ENCODE data around the gene KLRC4. TPM values are rescaled to one million over a fixed set of nuclear protein-coding genes. Genes with fewer than 3 reads are reported as not detected.
A peak's percentile ranks its signal among the peaks of the same experiment; 100 is the strongest.

Gene KLRC4
- total RNA-seq, 4 donors from 2014 or later, result not detected

DNA sequence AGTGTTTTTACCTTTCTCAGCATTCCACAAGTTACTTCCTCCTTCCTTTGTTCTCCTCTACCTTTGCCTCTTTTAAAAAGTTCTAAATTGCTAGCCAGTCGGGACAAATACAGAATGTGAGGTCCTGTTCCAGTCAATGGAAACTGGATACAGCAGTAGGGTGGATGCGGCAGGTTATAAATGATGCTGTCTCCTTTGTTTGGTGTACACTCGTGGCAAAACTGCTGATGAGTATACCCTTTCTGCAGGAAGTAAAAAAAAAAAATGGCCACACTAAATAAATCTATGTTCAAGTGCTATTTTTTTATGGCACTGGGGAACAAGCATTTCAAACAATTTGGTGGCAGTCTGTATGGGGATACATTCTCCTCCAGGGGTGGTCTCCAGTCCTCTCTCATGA is 47.2 kb downstream of the KLRC4 start:
- Histone ChIP-seq H3K27me3 (no peaks in the 10 kb centered on the region), H3K4me3 (no peak overlapping the region), H3K27ac (no peak overlapping the region), H3K4me1 (peaks cover 6 to 36% of the 10 kb centered on the region in 2 donors), H3K36me3 (no peaks in the 10 kb centered on the region), H3K9me3 (no peaks in the 10 kb centered on the region)
- intact Hi-C loops (cut with DNase I; ENCODE audit: low total_unique reads), result loop anchor here (10.0 kb wide), 1 partner anchor 362 kb away; the partner anchor contains the start of gene YBX3
- DNase-seq, result no peak
- in situ Hi-C loops (cut with MboI; ENCODE audit: low sequenced_read_pairs in 4 of 4), result no loop called here
- no peak for ATAC-seq
- TF ChIP-seq POLR2A (IDR thresholded peaks at IDR 0.05), result no peak
- TF ChIP-seq, protein P1, sequence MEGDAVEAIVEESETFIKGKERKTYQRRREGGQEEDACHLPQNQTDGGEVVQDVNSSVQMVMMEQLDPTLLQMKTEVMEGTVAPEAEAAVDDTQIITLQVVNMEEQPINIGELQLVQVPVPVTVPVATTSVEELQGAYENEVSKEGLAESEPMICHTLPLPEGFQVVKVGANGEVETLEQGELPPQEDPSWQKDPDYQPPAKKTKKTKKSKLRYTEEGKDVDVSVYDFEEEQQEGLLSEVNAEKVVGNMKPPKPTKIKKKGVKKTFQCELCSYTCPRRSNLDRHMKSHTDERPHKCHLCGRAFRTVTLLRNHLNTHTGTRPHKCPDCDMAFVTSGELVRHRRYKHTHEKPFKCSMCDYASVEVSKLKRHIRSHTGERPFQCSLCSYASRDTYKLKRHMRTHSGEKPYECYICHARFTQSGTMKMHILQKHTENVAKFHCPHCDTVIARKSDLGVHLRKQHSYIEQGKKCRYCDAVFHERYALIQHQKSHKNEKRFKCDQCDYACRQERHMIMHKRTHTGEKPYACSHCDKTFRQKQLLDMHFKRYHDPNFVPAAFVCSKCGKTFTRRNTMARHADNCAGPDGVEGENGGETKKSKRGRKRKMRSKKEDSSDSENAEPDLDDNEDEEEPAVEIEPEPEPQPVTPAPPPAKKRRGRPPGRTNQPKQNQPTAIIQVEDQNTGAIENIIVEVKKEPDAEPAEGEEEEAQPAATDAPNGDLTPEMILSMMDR (IDR thresholded peaks at IDR 0.05 in 4 of 5, conservative IDR thresholded peaks at IDR 0.05 in 1 of 5), result no peak

DNA sequence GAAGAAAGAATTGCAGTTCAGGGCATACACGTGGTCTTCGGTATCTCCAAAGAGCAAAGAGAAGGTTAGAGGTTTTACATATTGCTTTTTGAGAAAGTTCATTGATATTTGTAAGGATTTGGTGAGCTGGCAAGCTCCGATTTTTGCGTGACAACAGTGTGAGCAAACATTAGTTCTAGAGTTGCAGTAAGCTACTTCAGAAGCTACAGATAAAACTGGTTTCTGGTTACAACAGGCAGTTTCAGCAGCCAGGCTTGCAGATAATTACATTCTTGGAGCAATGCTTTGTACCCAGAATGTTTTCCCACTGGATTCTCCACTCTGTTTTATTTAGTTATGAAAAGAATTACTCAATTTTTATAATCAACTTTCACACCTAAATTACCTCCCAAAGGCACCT is 47.9 kb downstream of the KLRC4 start:
- H3K36me3 ChIP-seq, result no peaks in the 10 kb centered on the region
- TF ChIP-seq, protein P1 (IDR thresholded peaks at IDR 0.05 in 4 of 5, conservative IDR thresholded peaks at IDR 0.05 in 1 of 5), result no peak
- intact Hi-C loops (cut with DNase I; ENCODE audit: low total_unique reads) (loop anchor here (10.0 kb wide), 1 partner anchor 363 kb away; the partner anchor contains the start of gene YBX3), in situ Hi-C loops (cut with MboI; ENCODE audit: low sequenced_read_pairs in 4 of 4) (no loop called here)
- H3K4me3 ChIP-seq, result no peak overlapping the region
- no peak overlapping the region for H3K27ac ChIP-seq
- no peaks in the 10 kb centered on the region for H3K27me3 ChIP-seq
- H3K9me3 ChIP-seq, result no peaks in the 10 kb centered on the region
- ATAC-seq (no peak), DNase-seq (no peak)
- peaks cover 6 to 35% of the 10 kb centered on the region in 2 donors for H3K4me1 ChIP-seq

- Histone ChIP-seq H3K4me3 (no peak overlapping the region), H3K9me3 (no peaks in the 10 kb centered on the region), H3K27me3 (no peaks in the 10 kb centered on the region), H3K27ac (no peak overlapping the region), H3K4me1 (peaks cover 6 to 29% of the 10 kb centered on the region in 2 donors), H3K36me3 (no peaks in the 10 kb centered on the region)
- in situ Hi-C loops (cut with MboI; ENCODE audit: low sequenced_read_pairs in 4 of 4), result no loop called here
- intact Hi-C loops (cut with DNase I; ENCODE audit: low total_unique reads), result loop anchor here (10.0 kb wide), 1 partner anchor 364 kb away; the partner anchor contains the start of gene YBX3
- TF ChIP-seq, protein P1 (IDR thresholded peaks at IDR 0.05 in 4 of 5, conservative IDR thresholded peaks at IDR 0.05 in 1 of 5), result no peak
- TF ChIP-seq POLR2A (IDR thresholded peaks at IDR 0.05), result no peak
- DNase-seq, result peak in 1 of 2 donors; percentile 19
- ATAC-seq, result no peak
Measured at GRCh38 chr12:10361084-10361483, 48.5 kb downstream of the KLRC4 start.

GRCh38 chr12:10358969-10359368 is 50.6 kb downstream of the KLRC4 start:
- Histone ChIP-seq H3K9me3 (no peaks in the 10 kb centered on the region), H3K36me3 (no peaks in the 10 kb centered on the region), H3K4me1 (peaks cover 0 to 19% of the 10 kb centered on the region in 2 donors), H3K27ac (no peak overlapping the region), H3K27me3 (no peaks in the 10 kb centered on the region), H3K4me3 (no peak overlapping the region)
- DNase-seq, result no peak
- in situ Hi-C loops (cut with MboI; ENCODE audit: low sequenced_read_pairs in 4 of 4), result no loop called here
- TF ChIP-seq, protein P1 (IDR thresholded peaks at IDR 0.05 in 4 of 5, conservative IDR thresholded peaks at IDR 0.05 in 1 of 5), result no peak
- TF ChIP-seq POLR2A (IDR thresholded peaks at IDR 0.05), result no peak
- no peak for ATAC-seq
- intact Hi-C loops (cut with DNase I; ENCODE audit: low total_unique reads), result no loop called here

- TF ChIP-seq, protein P1 (IDR thresholded peaks at IDR 0.05 in 4 of 5, conservative IDR thresholded peaks at IDR 0.05 in 1 of 5), result no peak
- TF ChIP-seq POLR2A (IDR thresholded peaks at IDR 0.05), result no peak
- Histone ChIP-seq H3K27me3 (no peaks in the 10 kb centered on the region), H3K27ac (no peak overlapping the region), H3K9me3 (no peaks in the 10 kb centered on the region), H3K36me3 (no peaks in the 10 kb centered on the region), H3K4me1 (peaks cover 0 to 12% of the 10 kb centered on the region in 2 donors), H3K4me3 (no peak overlapping the region)
- DNase-seq (no peak), ATAC-seq (no peak)
- intact Hi-C loops (cut with DNase I; ENCODE audit: low total_unique reads) (no loop called here), in situ Hi-C loops (cut with MboI; ENCODE audit: low sequenced_read_pairs in 4 of 4) (no loop called here)
Measured at GRCh38 chr12:10358131-10358530, 51.4 kb downstream of the KLRC4 start.
